ENCODE results near the gene CYP1B1. TPM values are rescaled to one million over a fixed set of nuclear protein-coding genes. Genes with fewer than 3 reads are reported as not detected.

Gene CYP1B1
- total RNA-seq, 2 donors from 2014 or later = 4.8 to 6.3 TPM

GRCh38 chr2:38122344-38122743 lies 46.4 kb upstream of the CYP1B1 start:
- DNase-seq = no peak
- Histone ChIP-seq H3K36me3 (ENCODE audit: control insufficient read depth, insufficient read depth, low read length) (no peaks in the 10 kb centered on the region), H3K27me3 (ENCODE audit: control insufficient read depth, insufficient read depth, low read length, poor library complexity, severe bottlenecking) (no peaks in the 10 kb centered on the region), H3K4me3 (ENCODE audit: low read length) (no peak overlapping the region), H3K4me1 (ENCODE audit: control insufficient read depth, insufficient read depth, low read length) (no peaks in the 10 kb centered on the region), H3K9ac (ENCODE audit: extremely low read depth, low read length, poor library complexity, severe bottlenecking) (no peak overlapping the region), H3K27ac (ENCODE audit: low read depth, low read length) (no peak overlapping the region), H3K9me3 (ENCODE audit: control insufficient read depth, low read length) (peaks cover 16% of the 10 kb centered on the region)
- H3K36me3 Mint-ChIP-seq (ENCODE audit: low read depth) = peaks cover 2% of the 10 kb centered on the region
- H3K27me3 Mint-ChIP-seq (ENCODE audit: insufficient read depth) = no peaks in the 10 kb centered on the region
- WGBS, 2 experiments (ENCODE audit: insufficient coverage in 1 of 2, insufficient read length in 1 of 2) = 91% methylated on average over 6 to 7 of the region's 7 CpGs
- TF ChIP-seq CTCF (conservative IDR thresholded peaks at IDR 0.05) = no peak
- peaks cover 18% of the 10 kb centered on the region for H3K9me3 Mint-ChIP-seq
- H3K27ac Mint-ChIP-seq = no peak overlapping the region
- H3K4me3 Mint-ChIP-seq = no peak overlapping the region
- H3K4me1 Mint-ChIP-seq = peaks cover 3% of the 10 kb centered on the region

- peaks cover 3% of the 10 kb centered on the region for H3K4me1 Mint-ChIP-seq
- no peak overlapping the region for H3K4me3 ChIP-seq (ENCODE audit: low read length)
- 98 to 100% methylated on average over 1 to 2 of the region's 2 CpGs for WGBS, 2 experiments (ENCODE audit: insufficient coverage in 1 of 2, insufficient read length in 1 of 2)
- H3K27me3 Mint-ChIP-seq (ENCODE audit: insufficient read depth) = no peaks in the 10 kb centered on the region
- no peak overlapping the region for H3K4me3 Mint-ChIP-seq
- H3K27ac Mint-ChIP-seq = no peak overlapping the region
- H3K27ac ChIP-seq (ENCODE audit: low read depth, low read length) = no peak overlapping the region
- no peaks in the 10 kb centered on the region for H3K27me3 ChIP-seq (ENCODE audit: control insufficient read depth, insufficient read depth, low read length, poor library complexity, severe bottlenecking)
- peaks cover 2% of the 10 kb centered on the region for H3K36me3 Mint-ChIP-seq (ENCODE audit: low read depth)
- peaks cover 8% of the 10 kb centered on the region for H3K9me3 ChIP-seq (ENCODE audit: control insufficient read depth, low read length)
- H3K9me3 Mint-ChIP-seq = peaks cover 9% of the 10 kb centered on the region
- H3K4me1 ChIP-seq (ENCODE audit: control insufficient read depth, insufficient read depth, low read length) = no peaks in the 10 kb centered on the region
- no peak for DNase-seq
- no peak for TF ChIP-seq CTCF (conservative IDR thresholded peaks at IDR 0.05)
- H3K9ac ChIP-seq (ENCODE audit: extremely low read depth, low read length, poor library complexity, severe bottlenecking) = no peak overlapping the region
- H3K36me3 ChIP-seq (ENCODE audit: control insufficient read depth, insufficient read depth, low read length) = no peaks in the 10 kb centered on the region
Observed at GRCh38 chr2:38121481-38121880, 45.5 kb upstream of the CYP1B1 start.

GRCh38 chr2:38120829-38121228 lies 44.9 kb upstream of the CYP1B1 start:
- H3K27me3 ChIP-seq (ENCODE audit: control insufficient read depth, insufficient read depth, low read length, poor library complexity, severe bottlenecking) = no peaks in the 10 kb centered on the region
- H3K27ac Mint-ChIP-seq = no peak overlapping the region
- no peak overlapping the region for H3K9ac ChIP-seq (ENCODE audit: extremely low read depth, low read length, poor library complexity, severe bottlenecking)
- peaks cover 6% of the 10 kb centered on the region for H3K4me1 Mint-ChIP-seq
- DNase-seq = no peak
- H3K9me3 Mint-ChIP-seq = peaks cover 2% of the 10 kb centered on the region
- H3K36me3 ChIP-seq (ENCODE audit: control insufficient read depth, insufficient read depth, low read length) = no peaks in the 10 kb centered on the region
- peaks cover 2% of the 10 kb centered on the region for H3K9me3 ChIP-seq (ENCODE audit: control insufficient read depth, low read length)
- no peaks in the 10 kb centered on the region for H3K4me1 ChIP-seq (ENCODE audit: control insufficient read depth, insufficient read depth, low read length)
- no peak for TF ChIP-seq CTCF (conservative IDR thresholded peaks at IDR 0.05)
- peaks cover 2% of the 10 kb centered on the region for H3K27me3 Mint-ChIP-seq (ENCODE audit: insufficient read depth)
- H3K27ac ChIP-seq (ENCODE audit: low read depth, low read length) = no peak overlapping the region
- 90 to 95% methylated on average over 3 to 5 of the region's 5 CpGs for WGBS, 2 experiments (ENCODE audit: insufficient coverage in 1 of 2, insufficient read length in 1 of 2)
- no peak overlapping the region for H3K4me3 ChIP-seq (ENCODE audit: low read length)
- H3K36me3 Mint-ChIP-seq (ENCODE audit: low read depth) = peaks cover 2% of the 10 kb centered on the region
- H3K4me3 Mint-ChIP-seq = no peak overlapping the region

Data from endodermal cell (in vitro differentiated cells).